KMS-11 (cell line): Measurements from ENCODE around the gene EPHB1.

ENCODE experiments used
- H2AFZ ChIP-seq: fragments of 200-600 bp; sonication (generic); 2 replicates; pipeline ENCODE4 v1.6.1; 2016; ENCODE audit warnings: antibody characterized with exemption, mixed run types, low read depth
- H3K27ac ChIP-seq: fragments of 200-600 bp; sonication (generic); 2 replicates; pipeline ENCODE4 v1.6.1; 2016; ENCODE audit warnings: mild to moderate bottlenecking, mixed run types
- H3K27me3 ChIP-seq: fragments of 200-600 bp; sonication (generic); 2 replicates; pipeline ENCODE4 v1.6.1; 2017; ENCODE audit warnings: mild to moderate bottlenecking, low read depth, mixed run types, moderate library complexity; ENCODE audit not compliant: insufficient read depth
- H3K36me3 ChIP-seq: fragments of 200-600 bp; sonication (generic); 2 replicates; pipeline ENCODE4 v1.6.1; 2017; ENCODE audit warnings: mild to moderate bottlenecking, mixed run types; ENCODE audit not compliant: insufficient read depth
- H3K4me1 ChIP-seq: fragments of 200-600 bp; sonication (generic); 2 replicates; pipeline ENCODE4 v1.6.1; 2016; ENCODE audit warnings: mild to moderate bottlenecking, low read depth, mixed run types; ENCODE audit not compliant: poor library complexity, severe bottlenecking
- H3K4me2 ChIP-seq: fragments of 200-600 bp; sonication (generic); 2 replicates; pipeline ENCODE4 v1.7.0; 2016; ENCODE audit warnings: mild to moderate bottlenecking, mixed run types
- H3K4me3 ChIP-seq: fragments of 200-600 bp; sonication (generic); IDR thresholded peaks from 2 replicates; pipeline ENCODE4 v1.6.1; 2017; ENCODE audit warnings: low read depth, low read length, mixed read lengths; ENCODE audit not compliant: insufficient read depth
- H3K79me2 ChIP-seq: fragments of 200-600 bp; sonication (generic); 2 replicates; pipeline ENCODE4 v1.6.1; 2016; ENCODE audit warnings: low read depth, mixed run types; ENCODE audit not compliant: insufficient read depth
- H3K9ac ChIP-seq: fragments of 200-600 bp; sonication (generic); 2 replicates; pipeline ENCODE4 v1.6.1; 2016; ENCODE audit warnings: mild to moderate bottlenecking, mixed run types
- H4K20me1 ChIP-seq: fragments of 200-600 bp; sonication (generic); 2 replicates; pipeline ENCODE4 v1.6.1; 2016; ENCODE audit warnings: mild to moderate bottlenecking, mixed run types; ENCODE audit not compliant: insufficient read depth
- TF ChIP-seq, protein P1 (sequence below): fragments of 200-600 bp; sonication (generic); conservative IDR thresholded peaks from 2 replicates; pipeline ENCODE4 v1.6.1; 2017; ENCODE audit warnings: low read depth, mild to moderate bottlenecking, antibody characterized with exemption, low read length, moderate library complexity, mixed read lengths

Gene EPHB1

DNA sequence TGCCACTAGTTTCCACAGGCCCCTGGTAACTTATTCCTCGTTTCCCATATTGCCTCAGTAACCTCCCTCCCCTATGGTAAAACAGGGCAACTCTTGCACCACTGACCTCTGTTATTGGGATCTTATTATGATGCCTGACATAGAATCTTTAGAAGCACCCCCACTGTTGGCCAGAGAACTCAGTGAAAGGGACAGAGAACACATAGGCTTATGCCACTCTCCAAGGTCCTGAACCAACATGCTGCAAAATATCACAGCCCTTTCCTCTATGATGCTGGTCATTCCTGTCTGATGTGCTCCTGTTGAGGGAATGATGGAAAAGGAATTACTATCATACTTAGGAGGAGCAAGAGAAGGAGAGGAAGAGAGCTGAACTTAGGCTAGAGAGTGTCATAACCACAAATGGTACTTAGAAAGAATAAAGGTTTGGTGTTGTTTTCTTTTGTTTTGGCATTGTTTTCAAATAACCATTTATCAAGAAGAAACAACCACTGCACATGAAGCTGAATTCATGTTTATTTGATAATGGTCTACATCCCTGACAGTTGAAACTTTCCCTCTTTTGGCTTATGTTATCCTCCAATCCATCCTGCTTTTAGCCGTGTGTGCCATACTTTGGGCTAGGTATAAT lies 330.2 kb downstream of the EPHB1 start:
- TF ChIP-seq, protein P1, sequence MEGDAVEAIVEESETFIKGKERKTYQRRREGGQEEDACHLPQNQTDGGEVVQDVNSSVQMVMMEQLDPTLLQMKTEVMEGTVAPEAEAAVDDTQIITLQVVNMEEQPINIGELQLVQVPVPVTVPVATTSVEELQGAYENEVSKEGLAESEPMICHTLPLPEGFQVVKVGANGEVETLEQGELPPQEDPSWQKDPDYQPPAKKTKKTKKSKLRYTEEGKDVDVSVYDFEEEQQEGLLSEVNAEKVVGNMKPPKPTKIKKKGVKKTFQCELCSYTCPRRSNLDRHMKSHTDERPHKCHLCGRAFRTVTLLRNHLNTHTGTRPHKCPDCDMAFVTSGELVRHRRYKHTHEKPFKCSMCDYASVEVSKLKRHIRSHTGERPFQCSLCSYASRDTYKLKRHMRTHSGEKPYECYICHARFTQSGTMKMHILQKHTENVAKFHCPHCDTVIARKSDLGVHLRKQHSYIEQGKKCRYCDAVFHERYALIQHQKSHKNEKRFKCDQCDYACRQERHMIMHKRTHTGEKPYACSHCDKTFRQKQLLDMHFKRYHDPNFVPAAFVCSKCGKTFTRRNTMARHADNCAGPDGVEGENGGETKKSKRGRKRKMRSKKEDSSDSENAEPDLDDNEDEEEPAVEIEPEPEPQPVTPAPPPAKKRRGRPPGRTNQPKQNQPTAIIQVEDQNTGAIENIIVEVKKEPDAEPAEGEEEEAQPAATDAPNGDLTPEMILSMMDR, result no peak
- H3K4me2 ChIP-seq, result no peak overlapping the region
- H3K27me3 ChIP-seq, result no peaks in the 10 kb centered on the region
- H3K36me3 ChIP-seq, result no peaks in the 10 kb centered on the region
- H3K27ac ChIP-seq, result no peak overlapping the region
- H3K79me2 ChIP-seq, result no peaks in the 10 kb centered on the region
- H3K9ac ChIP-seq, result no peak overlapping the region
- H2AFZ ChIP-seq, result no peak overlapping the region
- no peaks in the 10 kb centered on the region for H3K4me1 ChIP-seq
- no peaks in the 10 kb centered on the region for H4K20me1 ChIP-seq
- H3K4me3 ChIP-seq, result no peak overlapping the region

DNA sequence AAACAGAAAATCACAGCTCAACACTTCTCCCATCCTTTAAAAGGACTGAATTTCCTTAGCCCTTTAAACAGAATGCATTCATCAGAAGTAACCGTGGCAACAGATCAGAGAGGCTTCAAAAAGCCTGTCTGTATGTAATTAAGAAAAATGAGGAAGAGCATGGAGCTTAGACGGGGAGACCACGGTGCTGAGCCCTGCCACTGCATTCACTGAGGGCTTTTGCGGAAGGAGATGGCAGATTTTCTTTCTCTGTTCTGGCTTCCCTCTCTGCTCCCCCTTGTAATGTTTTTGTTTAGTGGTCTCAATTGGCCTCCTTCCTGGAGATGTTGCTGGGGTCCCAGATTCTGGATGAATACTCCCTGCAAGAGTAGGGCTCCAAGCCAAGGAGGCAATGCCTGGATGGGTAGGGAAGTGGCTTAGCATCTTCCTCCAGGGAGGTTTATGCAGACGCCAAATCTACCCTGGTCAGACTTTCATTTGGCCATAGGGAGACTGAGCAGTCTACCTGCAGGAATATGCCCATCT lies 332.9 kb downstream of the EPHB1 start:
- no peak overlapping the region for H3K4me3 ChIP-seq
- H3K4me1 ChIP-seq, result no peaks in the 10 kb centered on the region
- H3K27ac ChIP-seq, result no peak overlapping the region
- TF ChIP-seq, protein P1, result no peak
- no peak overlapping the region for H3K9ac ChIP-seq
- H3K4me2 ChIP-seq, result no peak overlapping the region
- H4K20me1 ChIP-seq, result no peaks in the 10 kb centered on the region
- H3K27me3 ChIP-seq, result no peaks in the 10 kb centered on the region
- no peaks in the 10 kb centered on the region for H3K36me3 ChIP-seq
- H2AFZ ChIP-seq, result no peak overlapping the region
- no peaks in the 10 kb centered on the region for H3K79me2 ChIP-seq

DNA sequence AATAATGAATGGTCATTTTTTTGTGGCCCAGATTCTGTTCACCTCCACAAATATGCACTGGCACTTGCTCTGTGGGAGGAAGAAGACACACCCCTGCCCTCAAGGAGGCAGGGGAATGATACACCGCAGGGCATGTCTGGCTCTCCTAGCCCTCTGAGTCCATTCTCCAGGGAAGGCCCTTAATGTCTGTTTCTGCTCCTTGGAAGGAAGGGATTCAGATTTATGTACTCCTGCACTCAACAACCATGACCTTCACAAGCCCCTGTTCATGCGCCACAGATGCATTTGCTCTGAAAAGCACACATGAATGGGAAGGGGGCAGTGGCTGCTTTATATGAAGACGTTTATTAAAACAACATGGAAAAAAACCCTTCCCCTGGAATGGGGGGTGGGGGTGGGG lies 333.8 kb downstream of the EPHB1 start:
- Histone ChIP-seq H3K4me1 (no peaks in the 10 kb centered on the region), H3K9ac (no peak overlapping the region), H4K20me1 (no peaks in the 10 kb centered on the region), H2AFZ (no peak overlapping the region), H3K4me2 (no peak overlapping the region), H3K27ac (no peak overlapping the region), H3K36me3 (no peaks in the 10 kb centered on the region), H3K27me3 (no peaks in the 10 kb centered on the region), H3K4me3 (no peak overlapping the region), H3K79me2 (no peaks in the 10 kb centered on the region)
- TF ChIP-seq, protein P1, result no peak

DNA sequence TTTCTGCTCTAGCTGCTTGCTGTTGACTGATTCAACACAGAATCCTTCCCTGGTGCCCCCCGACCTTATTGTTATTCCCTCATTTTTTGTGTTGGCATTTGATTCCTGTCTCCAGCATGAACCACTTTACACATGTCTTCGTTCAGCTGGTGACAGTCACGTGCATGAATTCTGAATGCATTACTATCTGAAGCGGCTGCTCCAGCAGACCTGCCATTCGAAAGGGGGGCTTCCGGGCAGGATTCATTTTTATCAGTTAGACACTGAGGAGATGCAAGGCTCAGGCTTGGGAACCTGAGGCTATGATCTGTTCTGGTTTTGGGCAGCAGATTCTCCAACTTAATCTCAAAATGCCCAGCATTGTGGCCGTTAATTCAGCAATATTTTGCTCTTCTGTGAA lies 336.2 kb downstream of the EPHB1 start:
- no peak overlapping the region for H3K4me2 ChIP-seq

More for the DNA sequence above, 336.2 kb downstream of the EPHB1 start:
- Histone ChIP-seq H3K27me3 (no peaks in the 10 kb centered on the region), H3K9ac (no peak overlapping the region), H3K4me3 (no peak overlapping the region), H3K79me2 (no peaks in the 10 kb centered on the region), H3K36me3 (no peaks in the 10 kb centered on the region), H3K4me1 (no peaks in the 10 kb centered on the region), H2AFZ (no peak overlapping the region), H3K27ac (no peak overlapping the region), H4K20me1 (no peaks in the 10 kb centered on the region)
- TF ChIP-seq, protein P1, result no peak
